HG03135 (cell line): ENCODE data around the gene KLC1.

ENCODE experiments used
- ATAC-seq: cut with Tn5 transposase; IDR thresholded peaks from one replicate; pipeline ENCODE4 v1.9.1; 2021; ENCODE audit warnings: mild to moderate bottlenecking, moderate library complexity; ENCODE audit not compliant: unreplicated experiment

The KLC1 gene

GRCh38 chr14:103716091-103716801 is 87.2 kb downstream of the KLC1 start:
- peak; percentile 6 for ATAC-seq

- ATAC-seq = no peak
Observed at GRCh38 chr14:103716899-103717411, 87.9 kb downstream of the KLC1 start.

GRCh38 chr14:103718572-103718971 is 89.6 kb downstream of the KLC1 start:
- no peak for ATAC-seq

- no peak for ATAC-seq
Observed at GRCh38 chr14:103719751-103720150, 90.7 kb downstream of the KLC1 start.

GRCh38 chr14:103721334-103722120 is 92.5 kb downstream of the KLC1 start:
- ATAC-seq = no peak

- ATAC-seq = no peak
Observed at GRCh38 chr14:103723748-103724081, 94.7 kb downstream of the KLC1 start.

- ATAC-seq = no peak
Observed at GRCh38 chr14:103724116-103724515, 95.1 kb downstream of the KLC1 start.

GRCh38 chr14:103725001-103725682 is 96.1 kb downstream of the KLC1 start:
- ATAC-seq = no peak

- ATAC-seq = no peak
Observed at GRCh38 chr14:103725739-103726395, 96.9 kb downstream of the KLC1 start.

- no peak for ATAC-seq
Observed at GRCh38 chr14:103726474-103726873, 97.5 kb downstream of the KLC1 start.

GRCh38 chr14:103727313-103727980 is 98.4 kb downstream of the KLC1 start:
- ATAC-seq = no peak

GRCh38 chr14:103728141-103728540 is 99.1 kb downstream of the KLC1 start:
- ATAC-seq = no peak

- no peak for ATAC-seq
Observed at GRCh38 chr14:103728721-103729120, 99.7 kb downstream of the KLC1 start.

GRCh38 chr14:103729496-103730448 is 100.8 kb downstream of the KLC1 start:
- ATAC-seq = no peak

- no peak for ATAC-seq
Observed at GRCh38 chr14:103730490-103731035, 101.6 kb downstream of the KLC1 start.

- no peak for ATAC-seq
Observed at GRCh38 chr14:103731481-103731880, 102.5 kb downstream of the KLC1 start.

- no peak for ATAC-seq
Observed at GRCh38 chr14:103731916-103732867, 103.2 kb downstream of the KLC1 start.
